Gastroesophageal sphincter (tissue), 3 donors: ENCODE data around the gene DSE.

Source experiments
- CTCF ChIP-seq, 4 experiments: fragments of 200-600 bp in 2 of 4; fragments of 450-650 bp in 2 of 4; sonication (generic) in 1 of 4; IDR thresholded peaks; one replicate each; pipeline ENCODE4 v1.5.1; 2017 to 2019; ENCODE audit warnings: antibody characterized with exemption in 4 of 4, mild to moderate bottlenecking in 2 of 4, moderate library complexity in 2 of 4
- POLR2A ChIP-seq, 2 donors: fragments of 450-650 bp; IDR thresholded peaks; one replicate each; pipeline ENCODE4 v1.6.1; 2017; ENCODE audit warnings: antibody characterized with exemption in 2 of 2, mild to moderate bottlenecking in 2 of 2, moderate library complexity in 1 of 2
- POLR2AphosphoS5 ChIP-seq: sonication (generic); formaldehyde crosslinking; IDR thresholded peaks from one replicate; pipeline ENCODE4 v1.6.1; 2017; ENCODE audit warnings: antibody characterized with exemption

- TF ChIP-seq CTCF (IDR thresholded peaks at IDR 0.05) (no peak), POLR2AphosphoS5 (no peak), POLR2A (IDR thresholded peaks at IDR 0.05) (no peak)
These were observed 79.5 kb downstream of the DSE start for GRCh38 chr6:116450185-116450710.
